ENCODE data around the gene PGM5. TPM values are rescaled to one million over a fixed set of nuclear protein-coding genes. Genes with fewer than 3 reads are reported as not detected.

PGM5 gene
- total and polyA plus RNA-seq, 2 of the 4 experiments (the other 2 are of a cell fraction), result 8.3 to 14.7 TPM

GRCh38 chr9:68537616-68537880, 181.1 kb downstream of the PGM5 start:
- no peak overlapping the region for H3K9ac ChIP-seq (ENCODE audit: low read depth, low read length)
- no peak overlapping the region for H3K4me2 ChIP-seq (ENCODE audit: low read depth, low read length)
- POLR2A ChIA-PET (ENCODE audit: unreplicated experiment), result no interaction called here
- no CpG with 5 or more reads among the region's 1 CpG for WGBS, 2 experiments (ENCODE audit: extremely low coverage in 2 of 2, insufficient read length in 1 of 2)
- in situ Hi-C loops (cut with MboI; ENCODE audit: low sequenced_read_pairs), result no loop called here
- H3K4me1 ChIP-seq (ENCODE audit: control insufficient read depth, insufficient read depth, low read length), result no peaks in the 10 kb centered on the region
- no peak overlapping the region for H3K27ac ChIP-seq (ENCODE audit: insufficient read depth, low read length)
- no peak overlapping the region for H2BK5ac ChIP-seq (ENCODE audit: low read depth, low read length, poor library complexity, severe bottlenecking)
- no peak overlapping the region for H3K4me3 ChIP-seq (ENCODE audit: insufficient read depth, low read depth, low read length)
- no TSS peak for BruUV-seq (replicated peaks)
- no peak overlapping the region for H3K4ac ChIP-seq (ENCODE audit: low read depth, low read length)
- CTCF ChIA-PET, result no interaction called here
- no peak overlapping the region for H4K5ac ChIP-seq (ENCODE audit: low read depth, low read length)
- no peak overlapping the region for H3K18ac ChIP-seq (ENCODE audit: low read depth, low read length)
- H2BK15ac ChIP-seq (ENCODE audit: low read depth, low read length), result no peak overlapping the region
- TF ChIP-seq MAZ (IDR thresholded peaks at IDR 0.05; ENCODE audit: borderline replicate concordance, low read depth, low read length) (no peak), BHLHE40 (IDR thresholded peaks at IDR 0.05; ENCODE audit: low read depth, low read length) (no peak), CTCF (conservative IDR thresholded peaks at IDR 0.05; ENCODE audit: low read depth, low read length) (no peak)
- no peak overlapping the region for H2BK120ac ChIP-seq (ENCODE audit: low read depth, low read length)
- no peak overlapping the region for H2AFZ ChIP-seq (replicated peaks; ENCODE audit: low read length, poor library complexity)
- DNase-seq, result no peak
- H3K27me3 ChIP-seq (ENCODE audit: control insufficient read depth, insufficient read depth, low read length), result peaks cover 3% of the 10 kb centered on the region
- no peaks in the 10 kb centered on the region for H3K36me3 ChIP-seq (ENCODE audit: control insufficient read depth, insufficient read depth, low read length)
- no peak for ATAC-seq (ENCODE audit: low read depth)
- no peaks in the 10 kb centered on the region for H3K9me1 ChIP-seq (ENCODE audit: insufficient read depth, low read length)
- H4K8ac ChIP-seq (ENCODE audit: low read depth in 2 of 2, low read length in 2 of 2), result no peak overlapping the region
- no peak overlapping the region for H3K14ac ChIP-seq (replicated peaks; ENCODE audit: low read depth, low read length)
- no peak overlapping the region for H2AK5ac ChIP-seq (ENCODE audit: low read depth, low read length)
- no peak overlapping the region for H3K23ac ChIP-seq (ENCODE audit: low read depth, low read length)
- H3K9me3 ChIP-seq (ENCODE audit: control insufficient read depth, insufficient read depth, low read length), result no peaks in the 10 kb centered on the region
- H4K91ac ChIP-seq (ENCODE audit: insufficient read depth, low read depth, low read length), result no peak overlapping the region
- no peaks in the 10 kb centered on the region for H3K79me1 ChIP-seq (ENCODE audit: low read depth in 1 of 2, low read length in 2 of 2)
- no peaks in the 10 kb centered on the region for H4K20me1 ChIP-seq (ENCODE audit: insufficient read depth, low read length)
- no peak overlapping the region for H3K56ac ChIP-seq (ENCODE audit: extremely low read depth, insufficient read depth, low read length)
- intact Hi-C loops (cut with micrococcal nuclease), result no loop called here
- dilution Hi-C loops (cut with HindIII; ENCODE audit: low sequenced_read_pairs, unreplicated experiment), result no loop called here
- H2BK20ac ChIP-seq (ENCODE audit: low read depth, low read length), result no peak overlapping the region
- H2AK9ac ChIP-seq (replicated peaks; ENCODE audit: low read depth, low read length, poor library complexity), result no peak overlapping the region
